Measurements from ENCODE around the gene TWF1.

The TWF1 gene

DNA sequence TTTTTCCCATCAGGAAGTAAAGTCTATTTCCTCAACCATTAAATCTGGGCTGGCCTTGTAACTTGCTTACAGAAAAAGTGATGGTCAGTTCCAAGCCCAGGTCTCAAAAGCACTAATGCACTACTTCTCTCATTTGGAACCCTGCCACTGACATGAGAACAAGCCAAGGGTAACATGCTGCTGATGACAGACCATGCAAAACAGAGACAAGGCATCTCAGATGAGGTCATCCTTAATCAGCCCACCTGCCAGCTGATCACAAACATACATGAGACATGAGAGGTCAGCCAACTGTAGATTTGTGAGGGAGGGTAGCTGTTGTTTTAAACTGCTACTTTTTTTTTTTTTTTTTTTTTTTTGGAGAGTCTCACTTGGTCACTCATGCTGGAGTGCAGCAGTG, 16.2 kb downstream of the TWF1 start:
- DNase-seq (ENCODE audit: extremely low spot score) = no peak
- TF ChIP-seq, protein P1, sequence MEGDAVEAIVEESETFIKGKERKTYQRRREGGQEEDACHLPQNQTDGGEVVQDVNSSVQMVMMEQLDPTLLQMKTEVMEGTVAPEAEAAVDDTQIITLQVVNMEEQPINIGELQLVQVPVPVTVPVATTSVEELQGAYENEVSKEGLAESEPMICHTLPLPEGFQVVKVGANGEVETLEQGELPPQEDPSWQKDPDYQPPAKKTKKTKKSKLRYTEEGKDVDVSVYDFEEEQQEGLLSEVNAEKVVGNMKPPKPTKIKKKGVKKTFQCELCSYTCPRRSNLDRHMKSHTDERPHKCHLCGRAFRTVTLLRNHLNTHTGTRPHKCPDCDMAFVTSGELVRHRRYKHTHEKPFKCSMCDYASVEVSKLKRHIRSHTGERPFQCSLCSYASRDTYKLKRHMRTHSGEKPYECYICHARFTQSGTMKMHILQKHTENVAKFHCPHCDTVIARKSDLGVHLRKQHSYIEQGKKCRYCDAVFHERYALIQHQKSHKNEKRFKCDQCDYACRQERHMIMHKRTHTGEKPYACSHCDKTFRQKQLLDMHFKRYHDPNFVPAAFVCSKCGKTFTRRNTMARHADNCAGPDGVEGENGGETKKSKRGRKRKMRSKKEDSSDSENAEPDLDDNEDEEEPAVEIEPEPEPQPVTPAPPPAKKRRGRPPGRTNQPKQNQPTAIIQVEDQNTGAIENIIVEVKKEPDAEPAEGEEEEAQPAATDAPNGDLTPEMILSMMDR (IDR thresholded peaks at IDR 0.05; ENCODE audit: control extremely low read depth, extremely low read depth, low read depth, missing control alignments) = no peak
- ChIA-PET CTCF (interaction anchor here (0.8 to 1.3 kb wide), 2 partner anchors 9 to 93 kb away, joined by 3 to 5 read pairs; no protein-coding TSS in a partner anchor), POLR2A (interaction anchor here (0.6 kb wide), 2 partner anchors 10 to 15 kb away, joined by 3 to 8 read pairs; no protein-coding TSS in a partner anchor)

- ChIA-PET CTCF (interaction anchor here (1.5 to 7.2 kb wide), 2 partner anchors 9 to 17 kb away, joined by 6 to 35 read pairs; no protein-coding TSS in a partner anchor), POLR2A (no interaction called here)
- no peak for DNase-seq (ENCODE audit: extremely low spot score)
These were observed 19.0 kb downstream of the TWF1 start for GRCh38 chr12:43786899-43787693.

DNA sequence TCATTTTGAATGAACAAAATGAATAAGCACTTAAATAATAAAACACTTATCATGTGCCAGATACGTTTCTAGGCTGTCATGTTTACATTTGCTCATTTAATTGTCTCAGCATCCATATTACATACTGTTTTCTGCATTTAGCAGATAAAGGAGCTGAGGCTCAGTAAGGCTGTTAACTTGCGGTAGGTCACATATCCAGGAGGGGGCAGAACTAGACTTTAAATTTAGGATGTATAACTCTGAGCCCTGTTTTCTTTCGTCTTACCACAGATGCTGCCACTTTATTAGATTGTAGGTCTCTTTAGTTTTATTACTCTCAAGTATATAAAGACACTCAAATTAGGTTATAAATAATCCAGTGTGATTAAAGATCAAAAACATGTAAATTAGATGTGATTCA, 29.6 kb downstream of the TWF1 start:
- DNase-seq (ENCODE audit: extremely low spot score) = peak; percentile 21
- CTCF ChIA-PET = interaction anchor here (1.0 to 2.6 kb wide), 6 partner anchors 14 to 106 kb away, joined by 3 to 25 read pairs (median 6); no protein-coding TSS in a partner anchor
- TF ChIP-seq, protein P1 (IDR thresholded peaks at IDR 0.05; ENCODE audit: control extremely low read depth, extremely low read depth, low read depth, missing control alignments) = peak; percentile 45
- POLR2A ChIA-PET = no interaction called here

More at GRCh38 chr12:43786899-43787693, 19.0 kb downstream of the TWF1 start:
- TF ChIP-seq, protein P1 (IDR thresholded peaks at IDR 0.05; ENCODE audit: control extremely low read depth, extremely low read depth, low read depth, missing control alignments) = no peak

DNA sequence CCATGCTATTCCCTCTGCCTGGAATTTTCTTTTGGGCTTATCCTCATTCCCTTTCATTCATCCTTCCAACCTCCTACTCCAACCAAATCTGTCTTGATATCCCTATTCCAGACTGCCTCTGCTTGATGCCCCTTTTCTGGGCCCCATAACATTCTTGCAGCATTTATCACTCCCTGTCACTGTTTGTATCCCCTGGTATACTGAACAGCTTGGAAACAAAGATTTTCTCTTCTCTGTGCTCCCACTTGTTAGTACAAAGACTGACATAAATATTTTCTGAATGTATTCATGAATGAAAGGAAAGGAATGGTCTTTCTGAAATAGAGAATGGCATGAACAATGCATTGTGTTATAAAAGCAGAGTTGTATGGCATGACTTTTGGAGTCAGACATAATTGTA, 39.8 kb downstream of the TWF1 start:
- TF ChIP-seq, protein P1 (IDR thresholded peaks at IDR 0.05; ENCODE audit: control extremely low read depth, extremely low read depth, low read depth, missing control alignments) = no peak
- ChIA-PET CTCF (interaction anchor here (1.3 to 1.7 kb wide), 4 partner anchors 11 to 46 kb away, joined by 3 to 7 read pairs (median 4); no protein-coding TSS in a partner anchor), POLR2A (no interaction called here)
- no peak for DNase-seq (ENCODE audit: extremely low spot score)

DNA sequence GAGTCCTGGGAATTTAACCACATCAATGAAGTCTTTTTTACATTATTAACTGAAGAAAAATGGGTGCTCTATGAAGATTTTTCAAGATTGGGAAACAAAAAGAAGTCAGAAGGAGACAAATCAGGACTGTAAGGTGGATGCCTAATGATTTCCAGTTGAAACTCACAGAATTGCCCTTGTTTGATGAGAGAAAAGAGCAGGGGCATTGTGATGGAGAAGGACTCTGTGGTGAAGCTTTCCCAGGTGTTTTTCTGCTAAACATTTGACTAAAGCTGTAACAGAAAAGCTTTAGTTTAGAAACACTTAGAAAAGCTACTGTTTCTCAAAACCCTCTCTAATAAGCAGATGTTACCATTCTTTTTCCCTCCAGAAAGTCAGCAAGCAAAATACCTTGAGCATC, 41.6 kb downstream of the TWF1 start:
- CTCF ChIA-PET = interaction anchor here (0.9 kb wide), 1 partner anchor 42 kb away, joined by 3 read pairs; the partner anchor contains the start of gene TWF1
- no peak for DNase-seq (ENCODE audit: extremely low spot score)
- POLR2A ChIA-PET = no interaction called here
- TF ChIP-seq, protein P1 (IDR thresholded peaks at IDR 0.05; ENCODE audit: control extremely low read depth, extremely low read depth, low read depth, missing control alignments) = no peak

DNA sequence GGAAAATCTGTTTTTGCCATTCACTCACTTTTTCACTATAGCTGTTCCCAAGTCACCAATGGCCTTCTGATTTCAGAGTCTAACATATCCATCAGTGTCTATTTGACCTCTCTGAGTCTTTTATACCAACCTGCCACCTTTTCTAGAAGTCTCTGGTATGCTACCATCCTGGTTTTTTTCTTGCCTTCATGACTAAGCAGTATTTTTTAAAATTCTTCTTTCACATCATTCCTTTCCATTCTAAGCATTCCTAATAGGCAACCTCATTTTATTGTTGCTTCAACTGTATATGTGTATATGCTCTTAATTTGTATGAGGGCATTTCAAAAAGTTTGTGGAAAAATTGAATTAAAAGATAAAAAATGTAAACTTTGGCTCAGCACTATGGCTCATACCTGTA, 42.3 kb downstream of the TWF1 start:
- no peak for DNase-seq (ENCODE audit: extremely low spot score)
- POLR2A ChIA-PET = no interaction called here
- TF ChIP-seq, protein P1 (IDR thresholded peaks at IDR 0.05; ENCODE audit: control extremely low read depth, extremely low read depth, low read depth, missing control alignments) = no peak
- CTCF ChIA-PET = interaction anchor here (1.8 kb wide), 1 partner anchor 13 kb away, joined by 7 read pairs; no protein-coding TSS in a partner anchor

Measured in GM10248 (cell line).